Type B pancreatic cell (in vitro differentiated cells): ENCODE results near the gene PTGDR. TPM values are rescaled to one million over a fixed set of nuclear protein-coding genes. Genes with fewer than 3 reads are reported as not detected.

Experiments used
- DNase-seq: peaks from one replicate; pipeline ENCODE4 v3.0.0; 2021; ENCODE audit warnings: mixed read lengths; ENCODE audit not compliant: unreplicated experiment; ENCODE audit errors: extremely low spot score
- H3K27ac Mint-ChIP-seq: 2 replicates; pipeline ENCODE4 v1.8.0; 2021; ENCODE audit warnings: mild to moderate bottlenecking, mixed read lengths
- H3K27me3 Mint-ChIP-seq: 2 replicates; pipeline ENCODE4 v1.8.0; 2021; ENCODE audit warnings: mixed read lengths
- H3K36me3 Mint-ChIP-seq: 2 replicates; pipeline ENCODE4 v1.8.0; 2021; ENCODE audit warnings: mixed read lengths
- H3K4me1 Mint-ChIP-seq: one replicate; pipeline ENCODE4 v1.8.0; 2021; ENCODE audit warnings: mixed read lengths; ENCODE audit not compliant: unreplicated experiment
- H3K4me3 Mint-ChIP-seq: 2 replicates; pipeline ENCODE4 v1.8.0; 2021; ENCODE audit warnings: mild to moderate bottlenecking, mixed read lengths
- H3K9me3 Mint-ChIP-seq: 2 replicates; pipeline ENCODE4 v1.8.0; 2021; ENCODE audit warnings: mixed read lengths
- CTCF ChIP-seq: fragments of 200-600 bp; sonication (generic); conservative IDR thresholded peaks from 2 replicates; pipeline ENCODE4 v1.5.0; 2021; ENCODE audit warnings: antibody characterized with exemption, mild to moderate bottlenecking
- long read RNA-seq: library from polyadenylated mRNA; unstranded; transcript quantifications from one replicate; pipeline ENCODE4 v2.0.0, GENCODE V29; 2020
- total RNA-seq: library from RNA; stranded (reverse); gene quantifications from 2 replicates; pipeline ENCODE4 v1.2.1, GENCODE V29; 2021; ENCODE audit warnings: low replicate concordance

PTGDR gene
- 0.38 and 0.56 TPM in 2 replicates for total RNA-seq
- long read RNA-seq, partial matches to known transcripts: 0 of 2 reads
- long read RNA-seq, other reads (novel, unspliced or antisense): 1 of 2 reads

- no peak within 1 kb of the TSS for H3K27ac Mint-ChIP-seq
- no peak for DNase-seq
- no peaks in the 10 kb centered on the region for H3K36me3 Mint-ChIP-seq
- H3K4me1 Mint-ChIP-seq: peaks cover 8% of the 10 kb centered on the region
- peaks cover 94% of the 10 kb centered on the region for H3K27me3 Mint-ChIP-seq
- H3K4me3 Mint-ChIP-seq: peak within 1 kb of the TSS; percentile 88
- TF ChIP-seq CTCF: no peak
- no peaks in the 10 kb centered on the region for H3K9me3 Mint-ChIP-seq
Observed at GRCh38 chr14:52267501-52268278, at the start of gene PTGDR. PTGDR (plus strand) TSS chr14:52267698; CDS start chr14:52267815, 117 bp downstream.

GRCh38 chr14:52219488-52220084, 47.9 kb upstream of the PTGDR start:
- no peaks in the 10 kb centered on the region for H3K9me3 Mint-ChIP-seq
- no peak for TF ChIP-seq CTCF
- H3K27ac Mint-ChIP-seq: no peak overlapping the region
- H3K4me1 Mint-ChIP-seq: no peaks in the 10 kb centered on the region
- H3K27me3 Mint-ChIP-seq: peaks cover 5% of the 10 kb centered on the region
- DNase-seq: no peak
- no peaks in the 10 kb centered on the region for H3K36me3 Mint-ChIP-seq
- H3K4me3 Mint-ChIP-seq: no peak overlapping the region

GRCh38 chr14:52220924-52221811, 46.3 kb upstream of the PTGDR start:
- no peak for TF ChIP-seq CTCF
- peak overlapping the region; percentile 56 for H3K27ac Mint-ChIP-seq
- DNase-seq: no peak
- H3K4me1 Mint-ChIP-seq: no peaks in the 10 kb centered on the region
- no peak overlapping the region for H3K4me3 Mint-ChIP-seq
- H3K36me3 Mint-ChIP-seq: no peaks in the 10 kb centered on the region
- H3K9me3 Mint-ChIP-seq: no peaks in the 10 kb centered on the region
- H3K27me3 Mint-ChIP-seq: no peaks in the 10 kb centered on the region

- peaks cover 4% of the 10 kb centered on the region for H3K9me3 Mint-ChIP-seq
- no peak for DNase-seq
- no peak for TF ChIP-seq CTCF
- H3K36me3 Mint-ChIP-seq: no peaks in the 10 kb centered on the region
- H3K27me3 Mint-ChIP-seq: no peaks in the 10 kb centered on the region
- no peak overlapping the region for H3K4me3 Mint-ChIP-seq
- H3K27ac Mint-ChIP-seq: no peak overlapping the region
- no peaks in the 10 kb centered on the region for H3K4me1 Mint-ChIP-seq
Observed at GRCh38 chr14:52222901-52223300, 44.6 kb upstream of the PTGDR start.

- DNase-seq: no peak
- no peaks in the 10 kb centered on the region for H3K4me1 Mint-ChIP-seq
- H3K36me3 Mint-ChIP-seq: no peaks in the 10 kb centered on the region
- no peak overlapping the region for H3K27ac Mint-ChIP-seq
- TF ChIP-seq CTCF: no peak
- no peak overlapping the region for H3K4me3 Mint-ChIP-seq
- peaks cover 4% of the 10 kb centered on the region for H3K9me3 Mint-ChIP-seq
- H3K27me3 Mint-ChIP-seq: no peaks in the 10 kb centered on the region
Observed at GRCh38 chr14:52227619-52228222, 39.8 kb upstream of the PTGDR start.
